H1 (cell line): ENCODE data around the gene FBXO39. TPM values are rescaled to one million over a fixed set of nuclear protein-coding genes. Genes with fewer than 3 reads are reported as not detected.

Experiments
- CTCF ChIA-PET: fragments of 300-600 bp; sonication (Branson Sonifier 250); formaldehyde crosslinking; loops from one replicate; lab custom pipeline; 2021; ENCODE audit not compliant: partially characterized antibody; lab: Charles Lee
- POLR2A ChIA-PET: fragments of 300-600 bp; sonication (Branson Sonifier 250); formaldehyde crosslinking; loops from one replicate; lab custom pipeline; 2021; ENCODE audit warnings: inconsistent platforms; ENCODE audit not compliant: partially characterized antibody; lab: Charles Lee
- DNase-seq, 2 experiments: peaks; one replicate each; pipeline versions ENCODE4 v3.0.0 to v3.0.0-alpha.2; 2010 to 2022; ENCODE audit warnings: low spot score in 2 of 2, low read depth in 1 of 2, mixed read lengths in 1 of 2
- FAIRE-seq: peaks from 2 replicates; lab custom pipeline; 2011; peaks lifted over from hg19 to GRCh38; lab: Jason Lieb, UNC
- H2AFZ ChIP-seq: 2 replicates; pipeline ENCODE4 v1.8.1; 2012; ENCODE audit warnings: low read length, inconsistent platforms
- H2AK5ac ChIP-seq: 2 replicates; pipeline ENCODE4 v1.6.1; 2013; ENCODE audit warnings: low read depth, low read length
- H2BK120ac ChIP-seq: replicated peaks from 2 replicates; pipeline ENCODE3; 2013; ENCODE audit warnings: low read depth, low read length, inconsistent platforms
- H2BK12ac ChIP-seq: 2 replicates; pipeline ENCODE4 v1.6.1; 2013; ENCODE audit warnings: low read depth, low read length
- H2BK15ac ChIP-seq: 2 replicates; pipeline ENCODE4 v1.6.1; 2013; ENCODE audit warnings: low read length
- H2BK20ac ChIP-seq: 2 replicates; pipeline ENCODE4 v1.6.1; 2013; ENCODE audit warnings: low read length
- H2BK5ac ChIP-seq: 2 replicates; pipeline ENCODE4 v1.6.1; 2013; ENCODE audit warnings: low read depth, low read length
- H3K14ac ChIP-seq: 2 replicates; pipeline ENCODE4 v1.6.1; 2013; ENCODE audit warnings: inconsistent platforms; ENCODE audit not compliant: insufficient read length
- H3K18ac ChIP-seq: 2 replicates; pipeline ENCODE4 v1.6.1; 2013; ENCODE audit warnings: low read length; ENCODE audit errors: extremely low read depth
- H3K23ac ChIP-seq: 2 replicates; pipeline ENCODE4 v1.6.1; 2013; ENCODE audit warnings: inconsistent platforms; ENCODE audit not compliant: insufficient read length
- H3K23me2 ChIP-seq: 2 replicates; pipeline ENCODE4 v1.6.1; 2013; ENCODE audit warnings: low read depth, low read length
- H3K27ac ChIP-seq: 2 replicates; pipeline ENCODE4 v1.6.1; 2011; ENCODE audit warnings: low read depth, low read length, inconsistent platforms
- H3K27me3 ChIP-seq, 4 experiments: replicated peaks in 1 of 4; 1 replicate in 1 of 4; 2 replicates in 3 of 4; pipeline versions ENCODE4 v1.6.1 to v1.8.1; 2011 to 2013; ENCODE audit warnings: low read length in 3 of 4, mild to moderate bottlenecking in 3 of 4, inconsistent platforms in 2 of 4, mixed read lengths in 2 of 4, moderate library complexity in 1 of 4; ENCODE audit not compliant: control insufficient read depth in 3 of 4, insufficient read depth in 3 of 4; ENCODE audit errors: extremely low read depth in 1 of 4
- H3K36me3 ChIP-seq, 4 experiments: 2 replicates each; pipeline versions ENCODE4 v1.6.1 to v1.8.1; 2011 to 2013; ENCODE audit warnings: mild to moderate bottlenecking in 4 of 4, low read length in 3 of 4, moderate library complexity in 2 of 4, control low read depth in 1 of 4, inconsistent platforms in 1 of 4; ENCODE audit not compliant: insufficient read depth in 4 of 4, control insufficient read depth in 2 of 4
- H3K4ac ChIP-seq: replicated peaks from 2 replicates; pipeline ENCODE3; 2013; ENCODE audit warnings: low read length, low read depth, mixed read lengths, inconsistent platforms; ENCODE audit not compliant: insufficient read length
- H3K4me1 ChIP-seq, 4 experiments: replicated peaks in 1 of 4; 1 replicate in 1 of 4; 2 replicates in 3 of 4; pipeline versions ENCODE4 v1.6.1 to v1.8.1; 2011 to 2013; ENCODE audit warnings: low read length in 3 of 4, inconsistent platforms in 2 of 4, mixed read lengths in 1 of 4; ENCODE audit not compliant: insufficient read depth in 4 of 4, control insufficient read depth in 3 of 4
- H3K4me2 ChIP-seq, 2 experiments: 2 replicates each; pipeline versions ENCODE4 v1.6.1 to v1.8.1; 2011 to 2013; ENCODE audit warnings: low read depth in 2 of 2, low read length in 2 of 2, control low read depth in 1 of 2, inconsistent platforms in 1 of 2, mild to moderate bottlenecking in 1 of 2; ENCODE audit not compliant: insufficient read depth in 1 of 2
- H3K4me3 ChIP-seq, 4 experiments: fragments of 200-600, 300-600 bp in 1 of 4; sonication (generic), shearing (Covaris generic), sonication (Bioruptor Twin) in 1 of 4; 2 replicates each; pipeline versions ENCODE4 v1.5.1 to v1.8.1; 2011 to 2016; ENCODE audit warnings: low read length in 4 of 4, low read depth in 3 of 4, control low read depth in 2 of 4, inconsistent platforms in 2 of 4, mild to moderate bottlenecking in 2 of 4, mixed read lengths in 1 of 4, moderate library complexity in 1 of 4; ENCODE audit not compliant: insufficient read depth in 2 of 4; ENCODE audit errors: extremely low read depth in 1 of 4
- H3K56ac ChIP-seq: replicated peaks from 2 replicates; pipeline ENCODE3; 2013; ENCODE audit warnings: low read depth, mild to moderate bottlenecking, mixed read lengths, low read length, inconsistent platforms; ENCODE audit not compliant: insufficient read length
- H3K79me1 ChIP-seq: 2 replicates; pipeline ENCODE4 v1.6.1; 2013; ENCODE audit warnings: low read depth, low read length, control low read depth
- H3K79me2 ChIP-seq, 2 experiments: 2 replicates each; pipeline versions ENCODE4 v1.6.1 to v1.8.1; 2012 to 2013; ENCODE audit warnings: low read length in 2 of 2, mild to moderate bottlenecking in 2 of 2, inconsistent platforms in 1 of 2; ENCODE audit not compliant: insufficient read depth in 2 of 2, control insufficient read depth in 1 of 2
- H3K9ac ChIP-seq, 4 experiments: replicated peaks in 1 of 4; 1 replicate in 1 of 4; 2 replicates in 3 of 4; pipeline versions ENCODE4 v1.6.1 to v1.8.1; 2011 to 2013; ENCODE audit warnings: low read depth in 3 of 4, low read length in 3 of 4, control low read depth in 2 of 4, mild to moderate bottlenecking in 2 of 4, moderate library complexity in 2 of 4, inconsistent platforms in 1 of 4; ENCODE audit errors: extremely low read depth in 1 of 4
- H3K9me3 ChIP-seq, 2 experiments: 2 replicates each; pipeline versions ENCODE4 v1.6.1 to v1.8.1; 2012 to 2013; ENCODE audit warnings: mild to moderate bottlenecking in 2 of 2, moderate library complexity in 2 of 2, control low read depth in 1 of 2, inconsistent platforms in 1 of 2, low read depth in 1 of 2, low read length in 1 of 2, mixed read lengths in 1 of 2; ENCODE audit not compliant: insufficient read depth in 2 of 2
- H4K20me1 ChIP-seq, 2 experiments: replicated peaks in 1 of 2; 2 replicates each; pipeline versions ENCODE3 to v1.8.1; 2011 to 2013; ENCODE audit warnings: inconsistent platforms in 2 of 2, low read length in 2 of 2, mild to moderate bottlenecking in 1 of 2; ENCODE audit not compliant: insufficient read depth in 2 of 2, control insufficient read depth in 1 of 2
- H4K5ac ChIP-seq: 2 replicates; pipeline ENCODE4 v1.6.1; 2013; ENCODE audit warnings: low read length, low read depth, mixed read lengths, inconsistent platforms; ENCODE audit not compliant: insufficient read length
- H4K8ac ChIP-seq: 2 replicates; pipeline ENCODE4 v1.8.0; 2013; ENCODE audit warnings: mild to moderate bottlenecking, moderate library complexity, low read length, inconsistent platforms; ENCODE audit not compliant: insufficient read depth; ENCODE audit errors: extremely low read depth
- H4K91ac ChIP-seq: replicated peaks from 2 replicates; pipeline ENCODE3; 2013; ENCODE audit warnings: low read length, mixed read lengths, inconsistent platforms; ENCODE audit not compliant: insufficient read length
- BRCA1 ChIP-seq: IDR thresholded peaks from 2 replicates; pipeline ENCODE4 v1.6.1; 2012; ENCODE audit warnings: low read depth, low read length, improper control_type of control experiment
- CBX5 ChIP-seq: fragments of 300-800, 300-1000 bp; sonication (generic); IDR thresholded peaks from 2 replicates; pipeline ENCODE4 v1.7.1; 2016; ENCODE audit warnings: antibody characterized with exemption, low read length, low read depth
- PHF8 ChIP-seq: fragments of 200-600 bp; sonication (generic); conservative IDR thresholded peaks from 2 replicates; pipeline ENCODE4 v1.7.1; 2012; ENCODE audit warnings: low read depth, mild to moderate bottlenecking, inconsistent platforms, low read length, moderate library complexity
- POLR2AphosphoS5 ChIP-seq: IDR thresholded peaks from 2 replicates; pipeline ENCODE4 v1.6.1; 2011; ENCODE audit warnings: low read depth, low read length
- POU5F1 ChIP-seq: IDR thresholded peaks from 2 replicates; pipeline ENCODE4 v1.6.1; 2011; ENCODE audit warnings: low read depth, mild to moderate bottlenecking, low read length, moderate library complexity
- RAD21 ChIP-seq, 2 experiments: IDR thresholded peaks in 1 of 2; conservative IDR thresholded peaks in 1 of 2; 2 replicates each; pipeline ENCODE4 v1.6.1; 2011; ENCODE audit warnings: low read depth in 2 of 2, low read length in 2 of 2, improper control_type of control experiment in 1 of 2, inconsistent platforms in 1 of 2, mild to moderate bottlenecking in 1 of 2, moderate library complexity in 1 of 2
- ZNF274 ChIP-seq: IDR thresholded peaks from 2 replicates; pipeline ENCODE4 v1.7.0; 2012; ENCODE audit warnings: low read length, borderline replicate concordance; ENCODE audit errors: extremely low read depth
- WGBS, 2 experiments: shearing (Covaris generic) in 1 of 2; methylation state at CpG; one replicate each; pipeline versions ENCODE4 v1.1.6 to v1.1.7; 2013 to 2015; ENCODE audit warnings: low lambda C conversion rate in 2 of 2, mixed read lengths in 2 of 2, inconsistent platforms in 1 of 2, low coverage in 1 of 2, missing lambda C conversion rate in 1 of 2; ENCODE audit not compliant: insufficient replicate concordance in 2 of 2, insufficient coverage in 1 of 2, insufficient read length in 1 of 2; ENCODE audit errors: extremely low coverage in 1 of 2, missing lambda C conversion rate in 1 of 2; 5-methylcytosine and 5-hydroxymethylcytosine counted together
- polyA plus RNA-seq, 7 experiments: library from polyadenylated mRNA; depleted of rRNA in 3 of 7; stranded (reverse) in 5 of 7; unstranded in 2 of 7; fragments of >200 nt in 5 of 7; fragments of 200-250 nt in 2 of 7; gene quantifications; 1 replicate in 5 of 7; 2 replicates in 1 of 7; 4 replicates in 1 of 7; pipeline versions ENCODE4 v1.2.1 to v1.2.3, GENCODE V29; 2011 to 2013; ENCODE audit warnings: missing spikeins in 2 of 7, mixed read lengths in 2 of 7
- total RNA-seq: library from RNA; stranded (reverse); fragmentation: NEBNext Ultra II Directional; extraction: Animal tissue kit (Norgen Biotek cat#: 25700); gene quantifications from 2 replicates; pipeline ENCODE4 v1.2.1, GENCODE V29; 2021
- TF ChIP-seq, protein P1 (sequence below): IDR thresholded peaks from 2 replicates; pipeline ENCODE4 v1.6.1; 2012; ENCODE audit warnings: inconsistent platforms

FBXO39 gene
- total and polyA plus RNA-seq, 2 of the 8 experiments (the other 6 are each of a cell fraction or from before 2014, with no cell fraction given), result 0.12 to 0.22 TPM

DNA sequence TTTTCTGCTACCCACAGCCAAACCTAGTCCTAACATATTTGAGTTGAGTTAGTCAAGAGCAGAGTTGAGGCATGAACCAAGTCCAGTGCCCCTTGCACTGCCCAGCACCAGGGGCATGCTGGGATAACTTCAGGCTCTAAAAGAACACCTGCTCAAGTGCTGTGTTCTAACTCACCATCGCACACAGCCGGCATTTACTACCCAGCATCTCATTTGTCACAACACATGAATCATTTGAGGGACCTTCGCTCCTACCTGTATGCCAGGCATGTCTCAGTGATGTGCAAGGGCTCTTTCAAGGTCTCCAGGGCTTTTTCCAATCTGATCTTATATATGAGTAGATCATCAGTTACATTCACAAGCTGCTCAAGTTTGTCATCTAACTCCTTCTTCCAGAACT lies 42.9 kb downstream of the FBXO39 start:
- Histone ChIP-seq H4K20me1 (no peaks in the 10 kb centered on the region), H2BK120ac (no peak overlapping the region), H3K23me2 (no peaks in the 10 kb centered on the region), H3K36me3 (no peaks in the 10 kb centered on the region), H3K27ac (no peak overlapping the region)
- no peak for TF ChIP-seq CBX5
- no peak for TF ChIP-seq BRCA1
- TF ChIP-seq ZNF274, result no peak
- no peak for TF ChIP-seq PHF8
- TF ChIP-seq POLR2AphosphoS5, result no peak
- no peak for TF ChIP-seq RAD21 (IDR thresholded peaks at IDR 0.05 in 1 of 2, conservative IDR thresholded peaks at IDR 0.05 in 1 of 2; ENCODE audit: low read depth in 2 of 2, low read length in 2 of 2)
- TF ChIP-seq POU5F1, result no peak
- TF ChIP-seq, protein P1, sequence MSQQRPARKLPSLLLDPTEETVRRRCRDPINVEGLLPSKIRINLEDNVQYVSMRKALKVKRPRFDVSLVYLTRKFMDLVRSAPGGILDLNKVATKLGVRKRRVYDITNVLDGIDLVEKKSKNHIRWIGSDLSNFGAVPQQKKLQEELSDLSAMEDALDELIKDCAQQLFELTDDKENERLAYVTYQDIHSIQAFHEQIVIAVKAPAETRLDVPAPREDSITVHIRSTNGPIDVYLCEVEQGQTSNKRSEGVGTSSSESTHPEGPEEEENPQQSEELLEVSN, result no peak
- TF ChIP-seq, all 59 proteins: peak for 0
- Histone ChIP-seq H4K5ac (no peak overlapping the region), H3K4ac (no peak overlapping the region), H3K4me2 (no peak overlapping the region), H4K8ac (no peak overlapping the region), H3K4me1 (no peaks in the 10 kb centered on the region), H4K91ac (no peak overlapping the region), H3K18ac (no peak overlapping the region), H3K4me3 (no peak overlapping the region), H3K23ac (no peak overlapping the region), H3K79me1 (no peaks in the 10 kb centered on the region), H3K27me3 (no peaks in the 10 kb centered on the region; a peak in 2 of 7 replicates), H3K56ac (no peak overlapping the region), H2AFZ (no peak overlapping the region), H3K9me3 (peaks cover 0 to 3% of the 10 kb centered on the region in 2 experiments; a peak in 1 of 4 replicates), H2AK5ac (no peak overlapping the region), H3K14ac (no peak overlapping the region), H2BK12ac (no peak overlapping the region), H2BK5ac (no peak overlapping the region), H2BK20ac (no peak overlapping the region), H2BK15ac (no peak overlapping the region), H3K9ac (no peak overlapping the region), H3K79me2 (no peaks in the 10 kb centered on the region)
- DNase-seq, result no peak
- 86% methylated on average over 3 of the region's 3 CpGs; no CpG with 5 or more reads in 1 of the 2 experiments for WGBS, 2 experiments
- ChIA-PET POLR2A (no interaction called here), CTCF (no interaction called here)
- FAIRE-seq, result no peak
